DOHH2 (cell line): Measurements from ENCODE around the gene GBA2.

ENCODE experiments used
- H3F3A ChIP-seq: fragments of 200-600 bp; sonication (generic), shearing (Covaris generic); 2 replicates; pipeline ENCODE4 v1.6.0; 2016; ENCODE audit warnings: antibody characterized with exemption, mild to moderate bottlenecking; ENCODE audit not compliant: control insufficient read depth, insufficient read depth
- H3K27ac ChIP-seq: fragments of 200-600 bp; sonication (generic); 2 replicates; pipeline ENCODE4 v1.5.1; 2014; ENCODE audit warnings: low read depth, mild to moderate bottlenecking, low read length, moderate library complexity
- H3K27me3 ChIP-seq: fragments of 200-600 bp; sonication (generic); 2 replicates; pipeline ENCODE4 v1.6.1; 2014; ENCODE audit warnings: mild to moderate bottlenecking, low read length, mixed read lengths; ENCODE audit not compliant: control insufficient read depth
- H3K36me3 ChIP-seq: fragments of 200-600 bp; sonication (generic); 2 replicates; pipeline ENCODE4 v1.6.1; 2014; ENCODE audit warnings: mild to moderate bottlenecking, low read length, moderate library complexity, mixed read lengths; ENCODE audit not compliant: control insufficient read depth
- H3K4me1 ChIP-seq: fragments of 200-600 bp; sonication (generic); 2 replicates; pipeline ENCODE4 v1.6.1; 2014; ENCODE audit warnings: mild to moderate bottlenecking, low read length, mixed read lengths; ENCODE audit not compliant: control insufficient read depth
- H3K4me2 ChIP-seq: fragments of 200-600 bp; sonication (generic); 2 replicates; pipeline ENCODE4 v1.6.0; 2014; ENCODE audit warnings: mild to moderate bottlenecking, low read length, moderate library complexity
- H3K4me3 ChIP-seq: fragments of 200-600 bp; sonication (generic); 2 replicates; pipeline ENCODE4 v1.5.1; 2014; ENCODE audit warnings: mild to moderate bottlenecking, low read length, mixed read lengths
- H3K79me2 ChIP-seq: fragments of 200-600 bp; sonication (generic); 2 replicates; pipeline ENCODE4 v1.6.1; 2014; ENCODE audit warnings: mild to moderate bottlenecking, low read length, mixed read lengths; ENCODE audit not compliant: control insufficient read depth
- H3K9me2 ChIP-seq: fragments of 200-600 bp; sonication (generic); replicated peaks from 2 replicates; pipeline ENCODE4 v1.6.1; 2014; ENCODE audit warnings: mild to moderate bottlenecking, low read length, mixed read lengths; ENCODE audit not compliant: control insufficient read depth
- H3K9me3 ChIP-seq: fragments of 200-600 bp; sonication (generic); 2 replicates; pipeline ENCODE4 v1.6.1; 2014; ENCODE audit warnings: antibody characterized with exemption, low read length, mixed read lengths; ENCODE audit not compliant: control insufficient read depth, insufficient read depth
- H4K20me1 ChIP-seq: fragments of 200-600 bp; sonication (generic); 2 replicates; pipeline ENCODE4 v1.6.0; 2014; ENCODE audit warnings: low read depth, mild to moderate bottlenecking, antibody characterized with exemption, low read length, moderate library complexity; ENCODE audit not compliant: control insufficient read depth, insufficient read depth
- CTCF ChIP-seq: fragments of 200-600 bp; sonication (generic); IDR thresholded peaks from one replicate; pipeline ENCODE4 v1.5.1; 2014; ENCODE audit warnings: antibody characterized with exemption, mild to moderate bottlenecking, low read depth, low read length; ENCODE audit not compliant: poor library complexity, severe bottlenecking
- EZH2phosphoT487 ChIP-seq: fragments of 200-600 bp; sonication (generic); IDR thresholded peaks from 2 replicates; pipeline ENCODE4 v1.6.1; 2017; ENCODE audit warnings: borderline replicate concordance, mild to moderate bottlenecking, antibody characterized with exemption, low read length, moderate library complexity, mixed read lengths

The GBA2 gene

GRCh38 chr9:35727676-35728040, 21.4 kb downstream of the GBA2 start:
- Histone ChIP-seq H3K27me3 (no peaks in the 10 kb centered on the region), H3K79me2 (peaks cover 60% of the 10 kb centered on the region), H3K27ac (peak overlapping the region; percentile 72), H4K20me1 (peaks cover 28% of the 10 kb centered on the region), H3K4me1 (peaks cover 47% of the 10 kb centered on the region), H3K4me2 (peak overlapping the region; percentile 94), H3K4me3 (peak overlapping the region; percentile 84), H3K9me2 (no peaks in the 10 kb centered on the region), H3K9me3 (no peaks in the 10 kb centered on the region), H3F3A (peaks cover 10% of the 10 kb centered on the region), H3K36me3 (peaks cover 55% of the 10 kb centered on the region)
- no peak for TF ChIP-seq CTCF
- no peak for TF ChIP-seq EZH2phosphoT487

GRCh38 chr9:35726931-35727330, 22.1 kb downstream of the GBA2 start:
- Histone ChIP-seq H3K9me2 (no peaks in the 10 kb centered on the region), H3F3A (peaks cover 10% of the 10 kb centered on the region), H3K36me3 (peaks cover 62% of the 10 kb centered on the region), H3K4me2 (peak overlapping the region; percentile 94), H3K4me1 (peaks cover 47% of the 10 kb centered on the region), H3K9me3 (no peaks in the 10 kb centered on the region), H3K4me3 (0 out of 2 replicates have a peak overlapping the region, but pooled peaks have one; percentile 84), H3K27me3 (no peaks in the 10 kb centered on the region), H3K79me2 (peaks cover 59% of the 10 kb centered on the region), H3K27ac (no peak overlapping the region), H4K20me1 (peaks cover 28% of the 10 kb centered on the region)
- TF ChIP-seq EZH2phosphoT487 (no peak), CTCF (peak; percentile 56)

- Histone ChIP-seq H3F3A (peaks cover 10% of the 10 kb centered on the region), H3K27me3 (no peaks in the 10 kb centered on the region), H3K4me3 (no peak overlapping the region), H3K9me3 (no peaks in the 10 kb centered on the region), H3K36me3 (peaks cover 78% of the 10 kb centered on the region), H3K9me2 (no peaks in the 10 kb centered on the region), H3K27ac (no peak overlapping the region), H3K4me2 (no peak overlapping the region), H3K79me2 (peaks cover 44% of the 10 kb centered on the region), H4K20me1 (peaks cover 28% of the 10 kb centered on the region), H3K4me1 (peaks cover 39% of the 10 kb centered on the region)
- TF ChIP-seq CTCF (no peak), EZH2phosphoT487 (no peak)
These were observed 23.7 kb downstream of the GBA2 start for GRCh38 chr9:35725362-35725761.

GRCh38 chr9:35723908-35724307, 25.1 kb downstream of the GBA2 start:
- no peaks in the 10 kb centered on the region for H3K27me3 ChIP-seq
- H4K20me1 ChIP-seq = peaks cover 17% of the 10 kb centered on the region
- no peaks in the 10 kb centered on the region for H3K9me3 ChIP-seq
- H3K4me3 ChIP-seq = no peak overlapping the region
- no peak overlapping the region for H3K27ac ChIP-seq
- TF ChIP-seq CTCF (no peak), EZH2phosphoT487 (no peak)
- peaks cover 29% of the 10 kb centered on the region for H3K79me2 ChIP-seq
- H3K9me2 ChIP-seq = no peaks in the 10 kb centered on the region
- H3K36me3 ChIP-seq = peaks cover 84% of the 10 kb centered on the region
- H3F3A ChIP-seq = peaks cover 5% of the 10 kb centered on the region
- H3K4me1 ChIP-seq = peaks cover 24% of the 10 kb centered on the region
- H3K4me2 ChIP-seq = no peak overlapping the region
